GM10266 (cell line): ENCODE results near the gene MED15.

Experiments
- DNase-seq: peaks from one replicate; pipeline ENCODE4 v3.0.0; 2012; ENCODE audit errors: extremely low spot score
- CTCF ChIP-seq: IDR thresholded peaks from 2 replicates; pipeline ENCODE4 v1.5.1; 2012; ENCODE audit warnings: mild to moderate bottlenecking, low read depth; ENCODE audit not compliant: control insufficient read depth, insufficient read depth; ENCODE audit errors: missing control alignments

MED15 gene

GRCh38 chr22:20606041-20606783 is 98.8 kb downstream of the MED15 start:
- TF ChIP-seq CTCF, result peak; percentile 79
- peak; percentile 73 for DNase-seq

- DNase-seq, result no peak
- TF ChIP-seq CTCF, result no peak
Observed at GRCh38 chr22:20606784-20607128, 99.3 kb downstream of the MED15 start.

GRCh38 chr22:20607157-20607907 is 99.9 kb downstream of the MED15 start:
- TF ChIP-seq CTCF, result no peak
- DNase-seq, result no peak

GRCh38 chr22:20610243-20610686 is 102.9 kb downstream of the MED15 start:
- DNase-seq, result no peak
- TF ChIP-seq CTCF, result no peak

GRCh38 chr22:20610757-20611156 is 103.3 kb downstream of the MED15 start:
- no peak for TF ChIP-seq CTCF
- no peak for DNase-seq

GRCh38 chr22:20611418-20611817 is 104.0 kb downstream of the MED15 start:
- DNase-seq, result no peak
- TF ChIP-seq CTCF, result no peak

- DNase-seq, result no peak
- no peak for TF ChIP-seq CTCF
Observed at GRCh38 chr22:20613301-20613700, 105.9 kb downstream of the MED15 start.
